HEK293 (cell line): Measurements from ENCODE around the gene GRM4.

Experiments used
- CTCF ChIP-seq: fragments of 450-650 bp; formaldehyde crosslinking; IDR thresholded peaks from 2 replicates; pipeline ENCODE4 v1.5.1; 2016; ENCODE audit warnings: missing biosample characterization, missing genetic modification characterization
- INSM2 ChIP-seq: fragments of 450-650 bp; formaldehyde crosslinking; IDR thresholded peaks from 2 replicates; pipeline ENCODE4 v1.5.1; 2016; ENCODE audit warnings: missing biosample characterization, missing genetic modification characterization
- OSR2 ChIP-seq: fragments of 450-650 bp; formaldehyde crosslinking; IDR thresholded peaks from 2 replicates; pipeline ENCODE4 v1.5.1; 2016; ENCODE audit warnings: missing biosample characterization, missing genetic modification characterization
- TCF7L2 ChIP-seq: IDR thresholded peaks from 2 replicates; pipeline ENCODE4 v1.6.1; 2011; ENCODE audit warnings: low read depth, mild to moderate bottlenecking, inconsistent platforms, low read length, moderate library complexity, borderline replicate concordance
- ZBTB11 ChIP-seq: fragments of 450-650 bp; formaldehyde crosslinking; conservative IDR thresholded peaks from 2 replicates; pipeline ENCODE4 v1.5.1; 2016; ENCODE audit warnings: low read depth, missing biosample characterization, missing genetic modification characterization
- ZEB2 ChIP-seq: fragments of 450-650 bp; formaldehyde crosslinking; IDR thresholded peaks from 2 replicates; pipeline ENCODE4 v1.5.1; 2016; ENCODE audit warnings: missing biosample characterization, missing genetic modification characterization
- ZFP41 ChIP-seq: fragments of 450-650 bp; formaldehyde crosslinking; IDR thresholded peaks from 2 replicates; pipeline ENCODE4 v1.5.1; 2016; ENCODE audit warnings: missing biosample characterization, missing genetic modification characterization, borderline replicate concordance
- ZNF114 ChIP-seq: fragments of 450-650 bp; formaldehyde crosslinking; IDR thresholded peaks from 2 replicates; pipeline ENCODE4 v1.5.0; 2017; ENCODE audit warnings: missing biosample characterization, missing genetic modification characterization
- ZNF266 ChIP-seq: fragments of 450-650 bp; formaldehyde crosslinking; IDR thresholded peaks from 2 replicates; pipeline ENCODE4 v1.5.1; 2016; ENCODE audit warnings: missing biosample characterization, missing genetic modification characterization, low read depth
- ZNF555 ChIP-seq: fragments of 450-650 bp; formaldehyde crosslinking; conservative IDR thresholded peaks from 2 replicates; pipeline ENCODE4 v1.5.1; 2017; ENCODE audit warnings: missing biosample characterization, mild to moderate bottlenecking, missing genetic modification characterization, inconsistent platforms
- ZNF629 ChIP-seq: fragments of 450-650 bp; formaldehyde crosslinking; IDR thresholded peaks from 2 replicates; pipeline ENCODE4 v1.5.1; 2017; ENCODE audit warnings: missing biosample characterization, missing genetic modification characterization
- ZNF837 ChIP-seq: fragments of 450-650 bp; formaldehyde crosslinking; IDR thresholded peaks from 2 replicates; pipeline ENCODE4 v1.5.1; 2016; ENCODE audit warnings: missing biosample characterization, missing genetic modification characterization
- ZSCAN16 ChIP-seq: fragments of 450-650 bp; formaldehyde crosslinking; IDR thresholded peaks from 2 replicates; pipeline ENCODE4 v1.5.1; 2016; ENCODE audit warnings: missing biosample characterization, missing genetic modification characterization

- TF ChIP-seq TCF7L2, result no peak
- no peak for TF ChIP-seq CTCF (tag by site-specific recombination)
- TF ChIP-seq ZNF837 (tag by site-specific recombination), result no peak
- no peak for TF ChIP-seq OSR2 (tag by site-specific recombination)
- no peak for TF ChIP-seq ZSCAN16 (tag by site-specific recombination)
- TF ChIP-seq ZNF629, result no peak
- TF ChIP-seq INSM2 (tag by site-specific recombination), result no peak
- TF ChIP-seq ZNF555, result no peak
- TF ChIP-seq ZFP41 (tag by site-specific recombination), result no peak
- no peak for TF ChIP-seq ZNF114 (tag by site-specific recombination)
- no peak for TF ChIP-seq ZNF266 (tag by site-specific recombination)
- TF ChIP-seq ZBTB11 (tag by site-specific recombination), result no peak
- TF ChIP-seq ZEB2 (tag by site-specific recombination), result no peak
Measured at GRCh38 chr6:34059136-34059731, 86.7 kb downstream of the GRM4 start.
